HEK293 (cell line): ENCODE measurements around the gene KCNH8.

Source experiments
- CTCF ChIA-PET: fragments of 350-600 bp; formaldehyde crosslinking; extraction: SDS; loops from one replicate; lab custom pipeline; 2021; ENCODE audit warnings: antibody characterized with exemption; lab: Yijun Ruan, JAX
- POLR2A ChIA-PET: fragments of 300-600 bp; formaldehyde crosslinking; extraction: SDS; loops from one replicate; lab custom pipeline; 2020; ENCODE audit warnings: antibody characterized with exemption, inconsistent platforms; lab: Yijun Ruan, JAX
- H3K27ac ChIP-seq: fragments of 200-500 bp; sonication (Bioruptor generic); 2 replicates; pipeline ENCODE4 v1.5.1; 2014; ENCODE audit warnings: low read depth, low read length, control low read depth, inconsistent platforms; ENCODE audit errors: extremely low read depth
- H3K36me3 ChIP-seq, 2 experiments: fragments of 200-500 bp in 1 of 2; sonication (Bioruptor generic) in 1 of 2; 1 replicate in 1 of 2; 2 replicates in 1 of 2; pipeline ENCODE4 v1.5.1; 2014 to 2017; ENCODE audit warnings: inconsistent platforms in 2 of 2, low read length in 2 of 2; ENCODE audit not compliant: control insufficient read depth in 2 of 2, insufficient read depth in 1 of 2
- H3K4me1 ChIP-seq: fragments of 200-500 bp; sonication (Bioruptor generic); 2 replicates; pipeline ENCODE4 v1.5.1; 2014; ENCODE audit warnings: mild to moderate bottlenecking, low read length, inconsistent platforms; ENCODE audit not compliant: control insufficient read depth, insufficient read depth
- H3K4me3 ChIP-seq: 2 replicates; pipeline ENCODE4 v1.5.1; 2011; ENCODE audit warnings: low read depth, mild to moderate bottlenecking, control low read depth, low read length, moderate library complexity
- H3K9me3 ChIP-seq: fragments of 200-500 bp; sonication (Bioruptor generic); 2 replicates; pipeline ENCODE4 v1.5.1; 2014; ENCODE audit warnings: low read depth, low read length, inconsistent platforms; ENCODE audit not compliant: control insufficient read depth, insufficient read depth
- BCL11B ChIP-seq: fragments of 450-650 bp; formaldehyde crosslinking; IDR thresholded peaks from 2 replicates; pipeline ENCODE4 v1.5.1; 2016; ENCODE audit warnings: low read depth, missing biosample characterization, missing genetic modification characterization
- EGR2 ChIP-seq: fragments of 450-650 bp; formaldehyde crosslinking; IDR thresholded peaks from 2 replicates; pipeline ENCODE4 v1.5.1; 2016; ENCODE audit warnings: low read depth, missing biosample characterization, missing genetic modification characterization
- KLF10 ChIP-seq: fragments of 450-650 bp; IDR thresholded peaks from 2 replicates; pipeline ENCODE4 v1.5.1; 2018; ENCODE audit warnings: missing biosample characterization, mild to moderate bottlenecking, missing genetic modification characterization
- KLF16 ChIP-seq: fragments of 450-650 bp; formaldehyde crosslinking; IDR thresholded peaks from 2 replicates; pipeline ENCODE4 v1.5.1; 2017; ENCODE audit warnings: missing biosample characterization, missing genetic modification characterization
- KLF7 ChIP-seq: fragments of 450-650 bp; formaldehyde crosslinking; IDR thresholded peaks from 2 replicates; pipeline ENCODE4 v1.5.1; 2016; ENCODE audit warnings: missing biosample characterization, missing genetic modification characterization, borderline replicate concordance
- MZF1 ChIP-seq: fragments of 450-650 bp; formaldehyde crosslinking; IDR thresholded peaks from 2 replicates; pipeline ENCODE4 v1.5.1; 2017; ENCODE audit warnings: missing biosample characterization, missing genetic modification characterization, borderline replicate concordance
- OVOL3 ChIP-seq: fragments of 450-650 bp; formaldehyde crosslinking; IDR thresholded peaks from 2 replicates; pipeline ENCODE4 v1.5.1; 2016; ENCODE audit warnings: missing biosample characterization, missing genetic modification characterization
- SALL2 ChIP-seq: fragments of 450-650 bp; formaldehyde crosslinking; IDR thresholded peaks from 2 replicates; pipeline ENCODE4 v1.5.0; 2017; ENCODE audit warnings: missing biosample characterization, mild to moderate bottlenecking, missing genetic modification characterization, borderline replicate concordance
- SCRT2 ChIP-seq: fragments of 450-650 bp; formaldehyde crosslinking; IDR thresholded peaks from 2 replicates; pipeline ENCODE4 v1.5.1; 2016; ENCODE audit warnings: missing biosample characterization, missing genetic modification characterization
- ZBTB11 ChIP-seq: fragments of 450-650 bp; formaldehyde crosslinking; conservative IDR thresholded peaks from 2 replicates; pipeline ENCODE4 v1.5.1; 2016; ENCODE audit warnings: low read depth, missing biosample characterization, missing genetic modification characterization
- ZBTB44 ChIP-seq: fragments of 450-650 bp; IDR thresholded peaks from 2 replicates; pipeline ENCODE4 v1.5.1; 2018; ENCODE audit warnings: missing biosample characterization, mild to moderate bottlenecking, missing genetic modification characterization
- ZBTB7A ChIP-seq: fragments of 450-650 bp; formaldehyde crosslinking; IDR thresholded peaks from 2 replicates; pipeline ENCODE4 v1.5.1; 2016; ENCODE audit warnings: low read depth, missing biosample characterization, missing genetic modification characterization
- ZBTB8A ChIP-seq: fragments of 450-650 bp; formaldehyde crosslinking; IDR thresholded peaks from 2 replicates; pipeline ENCODE4 v1.5.1; 2016; ENCODE audit warnings: missing biosample characterization, missing genetic modification characterization
- ZNF138 ChIP-seq: fragments of 450-650 bp; formaldehyde crosslinking; IDR thresholded peaks from 2 replicates; pipeline ENCODE4 v1.5.1; 2016; ENCODE audit warnings: missing biosample characterization, missing genetic modification characterization, borderline replicate concordance
- ZNF146 ChIP-seq: fragments of 450-650 bp; formaldehyde crosslinking; IDR thresholded peaks from 2 replicates; pipeline ENCODE4 v1.5.1; 2016; ENCODE audit warnings: missing biosample characterization, missing genetic modification characterization
- ZNF155 ChIP-seq: fragments of 450-650 bp; formaldehyde crosslinking; IDR thresholded peaks from 2 replicates; pipeline ENCODE4 v1.5.1; 2016; ENCODE audit warnings: missing biosample characterization, missing genetic modification characterization
- ZNF175 ChIP-seq: fragments of 450-650 bp; formaldehyde crosslinking; IDR thresholded peaks from 2 replicates; pipeline ENCODE4 v1.5.1; 2016; ENCODE audit warnings: missing biosample characterization, missing genetic modification characterization
- ZNF19 ChIP-seq: fragments of 450-650 bp; formaldehyde crosslinking; IDR thresholded peaks from 2 replicates; pipeline ENCODE4; 2016; ENCODE audit warnings: missing biosample characterization, missing genetic modification characterization, low read depth
- ZNF266 ChIP-seq: fragments of 450-650 bp; formaldehyde crosslinking; IDR thresholded peaks from 2 replicates; pipeline ENCODE4 v1.5.1; 2016; ENCODE audit warnings: missing biosample characterization, missing genetic modification characterization, low read depth
- ZNF350 ChIP-seq: fragments of 450-650 bp; formaldehyde crosslinking; IDR thresholded peaks from 2 replicates; pipeline ENCODE4 v1.5.0; 2017; ENCODE audit warnings: missing biosample characterization, mild to moderate bottlenecking, missing genetic modification characterization
- ZNF366 ChIP-seq: fragments of 450-650 bp; formaldehyde crosslinking; conservative IDR thresholded peaks from 2 replicates; pipeline ENCODE4 v1.5.1; 2016; ENCODE audit warnings: missing biosample characterization, missing genetic modification characterization
- ZNF398 ChIP-seq: fragments of 450-650 bp; formaldehyde crosslinking; IDR thresholded peaks from 2 replicates; pipeline ENCODE4 v1.5.1; 2017; ENCODE audit warnings: missing biosample characterization, missing genetic modification characterization
- ZNF510 ChIP-seq: fragments of 450-650 bp; formaldehyde crosslinking; IDR thresholded peaks from 2 replicates; pipeline ENCODE4 v1.5.1; 2018; ENCODE audit warnings: mild to moderate bottlenecking, missing genetic modification characterization, missing biosample characterization; ENCODE audit not compliant: insufficient replicate concordance
- ZNF514 ChIP-seq: fragments of 450-650 bp; formaldehyde crosslinking; IDR thresholded peaks from 2 replicates; pipeline ENCODE4 v1.5.1; 2016; ENCODE audit warnings: missing biosample characterization, missing genetic modification characterization
- ZNF529 ChIP-seq: fragments of 450-650 bp; formaldehyde crosslinking; IDR thresholded peaks from 2 replicates; pipeline ENCODE4 v1.5.1; 2017; ENCODE audit warnings: missing genetic modification characterization, missing biosample characterization; ENCODE audit not compliant: insufficient replicate concordance
- ZNF530 ChIP-seq: fragments of 450-650 bp; formaldehyde crosslinking; IDR thresholded peaks from 2 replicates; pipeline ENCODE4 v1.5.1; 2016; ENCODE audit warnings: low read depth, missing biosample characterization, missing genetic modification characterization
- ZNF561 ChIP-seq: fragments of 450-650 bp; IDR thresholded peaks from 2 replicates; pipeline ENCODE4 v1.5.1; 2018; ENCODE audit warnings: missing biosample characterization, missing genetic modification characterization, borderline replicate concordance
- ZNF610 ChIP-seq: fragments of 450-650 bp; formaldehyde crosslinking; IDR thresholded peaks from 2 replicates; pipeline ENCODE4 v1.5.1; 2016; ENCODE audit warnings: missing biosample characterization, missing genetic modification characterization, borderline replicate concordance
- ZNF704 ChIP-seq: fragments of 450-650 bp; formaldehyde crosslinking; IDR thresholded peaks from 2 replicates; pipeline ENCODE4 v1.5.1; 2016; ENCODE audit warnings: missing biosample characterization, missing genetic modification characterization
- ZNF791 ChIP-seq: fragments of 450-650 bp; formaldehyde crosslinking; IDR thresholded peaks from 2 replicates; pipeline ENCODE4 v1.5.1; 2016; ENCODE audit warnings: missing biosample characterization, missing genetic modification characterization

The KCNH8 gene

GRCh38 chr3:19206540-19206939 lies 58.2 kb downstream of the KCNH8 start:
- no peak overlapping the region for H3K4me3 ChIP-seq
- no peak for TF ChIP-seq ZNF175
- no peak for TF ChIP-seq ZNF155 (tag by site-specific recombination)
- no peak for TF ChIP-seq ZNF510
- TF ChIP-seq ZBTB8A (tag by site-specific recombination) = no peak
- no peak for TF ChIP-seq MZF1 (tag by site-specific recombination)
- no peak for TF ChIP-seq ZNF529 (tag by site-specific recombination)
- no peak for TF ChIP-seq ZNF514 (tag by site-specific recombination)
- no peak for TF ChIP-seq ZNF146
- TF ChIP-seq ZNF791 (tag by site-specific recombination) = no peak
- no peak for TF ChIP-seq OVOL3 (tag by site-specific recombination)
- no peak for TF ChIP-seq SCRT2 (tag by site-specific recombination)
- TF ChIP-seq ZNF266 (tag by site-specific recombination) = no peak
- TF ChIP-seq ZNF138 (tag by site-specific recombination) = no peak
- TF ChIP-seq ZNF19 (tag by site-specific recombination) = no peak
- no peak for TF ChIP-seq ZNF610 (tag by site-specific recombination)
- no peak for TF ChIP-seq BCL11B
- no peak for TF ChIP-seq KLF16
- TF ChIP-seq ZNF704 (tag by site-specific recombination) = no peak
- TF ChIP-seq, all 188 proteins: peak for 0
- Histone ChIP-seq H3K9me3 (no peaks in the 10 kb centered on the region), H3K27ac (no peak overlapping the region), H3K36me3 (no peaks in the 10 kb centered on the region), H3K4me1 (no peaks in the 10 kb centered on the region)
- CTCF ChIA-PET = no interaction called here
- POLR2A ChIA-PET = no interaction called here

GRCh38 chr3:19213603-19214220 lies 65.4 kb downstream of the KCNH8 start:
- H3K4me3 ChIP-seq = no peak overlapping the region
- H3K27ac ChIP-seq = no peak overlapping the region
- ChIA-PET POLR2A (no interaction called here), CTCF (interaction anchor here (0.6 to 1.2 kb wide), 5 partner anchors 11 to 919 kb away, joined by 3 to 4 read pairs (median 3); no protein-coding TSS in a partner anchor)
- no peaks in the 10 kb centered on the region for H3K4me1 ChIP-seq
- H3K36me3 ChIP-seq = no peaks in the 10 kb centered on the region
- H3K9me3 ChIP-seq = no peaks in the 10 kb centered on the region
- TF ChIP-seq ZNF530 (tag by site-specific recombination) (no peak), ZBTB44 (no peak), KLF10 (tag by site-specific recombination) (no peak), ZBTB7A (tag by site-specific recombination) (no peak), ZNF366 (tag by site-specific recombination) (no peak), ZBTB11 (tag by site-specific recombination) (no peak), ZNF266 (tag by site-specific recombination) (no peak), ZNF561 (tag by site-specific recombination) (no peak), KLF7 (no peak), ZNF398 (tag by site-specific recombination) (no peak), EGR2 (no peak), ZNF350 (tag by site-specific recombination) (no peak), SALL2 (tag by site-specific recombination) (no peak)
